Bronchial epithelial cell (primary cell): ENCODE measurements around the gene PIAS4. TPM values are rescaled to one million over a fixed set of nuclear protein-coding genes. Genes with fewer than 3 reads are reported as not detected.

Source experiments
- DNase-seq: peaks from one replicate; pipeline ENCODE4 v3.0.0-alpha.2; 2010; ENCODE audit warnings: low read depth
- FAIRE-seq: peaks from 2 replicates; lab custom pipeline; 2011; peaks lifted over from hg19 to GRCh38; lab: Jason Lieb, UNC
- H3K27me3 ChIP-seq: 2 replicates; pipeline ENCODE4 v1.5.1; 2011; ENCODE audit warnings: low read length; ENCODE audit not compliant: control insufficient read depth, insufficient read depth
- H3K36me3 ChIP-seq: 2 replicates; pipeline ENCODE4 v1.5.1; 2011; ENCODE audit warnings: low read length; ENCODE audit not compliant: control insufficient read depth, insufficient read depth
- H3K4me3 ChIP-seq: 2 replicates; pipeline ENCODE4 v1.5.1; 2011; ENCODE audit warnings: mild to moderate bottlenecking, low read depth, low read length, control low read depth
- total RNA-seq: library from RNA; depleted of rRNA; stranded (reverse); fragments of >200 nt; gene quantifications from 2 replicates; pipeline ENCODE4 v1.2.1, GENCODE V29; 2014
- TF ChIP-seq, protein P1 (sequence below): IDR thresholded peaks from 2 replicates; pipeline ENCODE4 v1.5.1; 2011; ENCODE audit warnings: mild to moderate bottlenecking, moderate library complexity, low read length, control low read depth, inconsistent platforms; ENCODE audit not compliant: insufficient read depth, severe bottlenecking

PIAS4 gene
- total RNA-seq, 1 donor from 2014 or later: 10.0 TPM

GRCh38 chr19:4071610-4072009, 64.1 kb downstream of the PIAS4 start:
- TF ChIP-seq, protein P1, sequence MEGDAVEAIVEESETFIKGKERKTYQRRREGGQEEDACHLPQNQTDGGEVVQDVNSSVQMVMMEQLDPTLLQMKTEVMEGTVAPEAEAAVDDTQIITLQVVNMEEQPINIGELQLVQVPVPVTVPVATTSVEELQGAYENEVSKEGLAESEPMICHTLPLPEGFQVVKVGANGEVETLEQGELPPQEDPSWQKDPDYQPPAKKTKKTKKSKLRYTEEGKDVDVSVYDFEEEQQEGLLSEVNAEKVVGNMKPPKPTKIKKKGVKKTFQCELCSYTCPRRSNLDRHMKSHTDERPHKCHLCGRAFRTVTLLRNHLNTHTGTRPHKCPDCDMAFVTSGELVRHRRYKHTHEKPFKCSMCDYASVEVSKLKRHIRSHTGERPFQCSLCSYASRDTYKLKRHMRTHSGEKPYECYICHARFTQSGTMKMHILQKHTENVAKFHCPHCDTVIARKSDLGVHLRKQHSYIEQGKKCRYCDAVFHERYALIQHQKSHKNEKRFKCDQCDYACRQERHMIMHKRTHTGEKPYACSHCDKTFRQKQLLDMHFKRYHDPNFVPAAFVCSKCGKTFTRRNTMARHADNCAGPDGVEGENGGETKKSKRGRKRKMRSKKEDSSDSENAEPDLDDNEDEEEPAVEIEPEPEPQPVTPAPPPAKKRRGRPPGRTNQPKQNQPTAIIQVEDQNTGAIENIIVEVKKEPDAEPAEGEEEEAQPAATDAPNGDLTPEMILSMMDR: no peak
- Histone ChIP-seq H3K36me3 (no peaks in the 10 kb centered on the region), H3K4me3 (no peak overlapping the region), H3K27me3 (no peaks in the 10 kb centered on the region)
- FAIRE-seq (no peak), DNase-seq (no peak)

- TF ChIP-seq, protein P1: no peak
- FAIRE-seq (no peak), DNase-seq (no peak)
- Histone ChIP-seq H3K4me3 (no peak overlapping the region), H3K36me3 (no peaks in the 10 kb centered on the region), H3K27me3 (no peaks in the 10 kb centered on the region)
Measured at GRCh38 chr19:4075373-4075772, 67.8 kb downstream of the PIAS4 start.

DNA sequence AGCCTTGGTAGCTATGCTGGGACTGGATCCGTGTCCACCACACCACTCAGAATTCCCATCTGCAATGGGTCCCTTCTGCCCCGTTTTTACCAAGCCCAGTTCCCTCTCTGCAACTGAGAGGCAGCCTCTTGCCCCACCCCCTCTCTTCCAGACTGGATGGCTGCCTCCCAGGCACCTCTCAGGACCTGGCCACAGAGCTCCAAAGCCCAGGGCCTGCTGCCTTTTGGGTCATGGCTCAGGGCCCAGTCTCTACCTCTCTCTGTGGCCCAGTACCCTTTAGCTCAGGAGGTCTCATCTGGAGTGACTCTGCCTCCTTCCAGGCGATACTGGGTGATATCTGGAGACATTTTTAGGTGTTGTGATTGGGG, 69.5 kb downstream of the PIAS4 start:
- no peak overlapping the region for H3K4me3 ChIP-seq
- FAIRE-seq (no peak), DNase-seq (no peak)
- TF ChIP-seq, protein P1: no peak
- H3K36me3 ChIP-seq: no peaks in the 10 kb centered on the region
- H3K27me3 ChIP-seq: no peaks in the 10 kb centered on the region

DNA sequence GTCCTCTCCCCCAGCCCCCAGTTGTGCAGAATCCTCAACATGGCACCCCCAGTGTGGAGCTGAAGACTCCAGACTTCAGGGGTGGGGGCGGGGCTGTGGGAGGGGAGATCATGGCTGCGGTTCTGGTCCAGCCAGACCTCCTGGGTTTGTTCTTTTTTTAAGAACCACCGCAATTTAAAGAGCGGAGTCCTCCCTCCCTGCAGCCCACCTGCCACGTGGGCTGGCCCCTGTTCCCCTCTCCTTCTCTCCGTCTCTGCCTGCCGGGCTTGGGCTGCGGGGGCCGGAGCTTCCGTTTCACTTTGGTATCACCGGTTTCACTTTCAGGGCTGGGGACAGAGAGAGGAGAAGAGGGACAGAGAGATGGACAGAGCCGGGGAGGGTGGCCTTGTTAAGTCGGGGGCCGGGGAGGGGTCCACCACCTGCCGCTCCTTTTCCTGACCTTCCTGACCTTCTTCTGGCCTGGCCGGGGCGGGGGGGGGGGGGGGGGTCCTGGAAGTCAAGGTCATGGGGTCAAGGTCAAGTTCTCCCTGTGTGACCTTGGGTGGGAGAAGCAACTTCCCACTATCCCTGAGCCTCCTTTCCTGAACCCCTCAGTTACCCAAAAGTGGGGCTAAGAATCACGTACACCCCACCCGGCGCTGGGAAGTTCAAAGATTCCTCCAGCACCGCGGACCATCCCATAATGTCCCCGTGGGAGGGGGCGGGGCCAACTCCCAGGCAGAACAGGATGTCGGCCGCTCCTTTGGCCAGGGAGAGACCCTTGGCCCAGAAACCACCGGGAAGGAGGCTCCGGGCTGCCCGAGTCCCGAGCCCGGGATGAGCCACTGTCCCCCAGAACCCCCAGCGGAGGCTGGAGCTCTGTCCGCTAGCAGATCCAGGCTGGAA, 70.5 kb downstream of the PIAS4 start:
- no peak for FAIRE-seq

GRCh38 chr19:4080473-4080872, 72.9 kb downstream of the PIAS4 start:
- Histone ChIP-seq H3K36me3 (no peaks in the 10 kb centered on the region), H3K4me3 (no peak overlapping the region), H3K27me3 (no peaks in the 10 kb centered on the region)
- FAIRE-seq (no peak), DNase-seq (no peak)
- TF ChIP-seq, protein P1: no peak

More for the DNA sequence above, 70.5 kb downstream of the PIAS4 start:
- no peaks in the 10 kb centered on the region for H3K36me3 ChIP-seq
- DNase-seq: no peak
- H3K27me3 ChIP-seq: no peaks in the 10 kb centered on the region
- TF ChIP-seq, protein P1: no peak
- H3K4me3 ChIP-seq: peak overlapping the region; percentile 27
